GM13976 (cell line): ENCODE results near the gene GABRB1.

Experiments
- DNase-seq: peaks from one replicate; pipeline ENCODE4 v3.0.0; 2012; ENCODE audit warnings: low spot score
- in situ Hi-C: fragments of 300-500 bp; cut with MboI; formaldehyde crosslinking; loops from one replicate; pipeline ENCODE4 v1.12.0; 2022; ENCODE audit warnings: low sequenced_read_pairs, mixed read lengths, inconsistent platforms; ENCODE audit not compliant: unreplicated experiment
- TF ChIP-seq, protein P1 (sequence below): IDR thresholded peaks from 2 replicates; pipeline ENCODE4 v1.5.1; 2012; ENCODE audit warnings: borderline replicate concordance, mild to moderate bottlenecking; ENCODE audit not compliant: insufficient read depth; ENCODE audit errors: extremely low read depth, missing control alignments, control extremely low read depth

GABRB1 gene

DNA sequence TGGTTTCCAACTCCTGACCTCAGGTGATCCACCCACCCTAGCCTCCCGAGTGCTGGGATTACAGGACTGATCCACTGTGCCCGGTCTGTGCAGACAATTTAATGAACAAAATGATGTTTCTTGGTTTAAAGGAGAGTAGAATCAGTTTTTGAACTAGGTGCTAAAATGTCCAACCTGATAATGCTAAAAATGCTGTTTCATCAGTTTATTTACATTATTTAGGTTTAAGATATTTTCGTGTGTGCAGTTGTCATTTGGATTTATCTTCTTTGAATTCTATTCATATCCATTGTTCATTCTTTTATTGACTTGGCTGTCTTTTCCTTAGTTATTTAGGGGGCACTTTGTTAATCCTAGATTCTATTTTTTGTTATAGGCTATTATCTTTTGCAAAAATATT lies 18.0 kb upstream of the GABRB1 start:
- in situ Hi-C loops, result no loop called here
- TF ChIP-seq, protein P1, sequence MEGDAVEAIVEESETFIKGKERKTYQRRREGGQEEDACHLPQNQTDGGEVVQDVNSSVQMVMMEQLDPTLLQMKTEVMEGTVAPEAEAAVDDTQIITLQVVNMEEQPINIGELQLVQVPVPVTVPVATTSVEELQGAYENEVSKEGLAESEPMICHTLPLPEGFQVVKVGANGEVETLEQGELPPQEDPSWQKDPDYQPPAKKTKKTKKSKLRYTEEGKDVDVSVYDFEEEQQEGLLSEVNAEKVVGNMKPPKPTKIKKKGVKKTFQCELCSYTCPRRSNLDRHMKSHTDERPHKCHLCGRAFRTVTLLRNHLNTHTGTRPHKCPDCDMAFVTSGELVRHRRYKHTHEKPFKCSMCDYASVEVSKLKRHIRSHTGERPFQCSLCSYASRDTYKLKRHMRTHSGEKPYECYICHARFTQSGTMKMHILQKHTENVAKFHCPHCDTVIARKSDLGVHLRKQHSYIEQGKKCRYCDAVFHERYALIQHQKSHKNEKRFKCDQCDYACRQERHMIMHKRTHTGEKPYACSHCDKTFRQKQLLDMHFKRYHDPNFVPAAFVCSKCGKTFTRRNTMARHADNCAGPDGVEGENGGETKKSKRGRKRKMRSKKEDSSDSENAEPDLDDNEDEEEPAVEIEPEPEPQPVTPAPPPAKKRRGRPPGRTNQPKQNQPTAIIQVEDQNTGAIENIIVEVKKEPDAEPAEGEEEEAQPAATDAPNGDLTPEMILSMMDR, result no peak
- no peak for DNase-seq

DNA sequence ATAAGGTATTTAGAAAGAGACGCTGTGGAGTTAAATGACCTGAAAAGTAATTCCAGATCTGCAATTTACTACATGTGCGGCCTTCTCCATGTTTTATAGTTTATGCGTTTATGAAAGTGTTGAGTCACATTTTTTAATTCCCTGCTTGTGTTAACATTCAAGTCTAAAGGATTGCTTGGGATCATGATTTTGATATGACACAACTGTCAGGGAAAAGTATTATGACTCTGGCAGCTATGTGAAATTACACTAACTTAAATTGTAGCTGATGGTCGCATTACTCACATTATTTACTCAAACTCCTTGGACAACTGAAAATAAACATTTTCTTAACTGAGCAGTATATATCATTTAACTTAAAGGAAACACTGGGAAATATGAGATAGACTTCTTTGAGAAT lies 14.3 kb upstream of the GABRB1 start:
- in situ Hi-C loops, result no loop called here
- DNase-seq, result no peak
- TF ChIP-seq, protein P1, result no peak

DNA sequence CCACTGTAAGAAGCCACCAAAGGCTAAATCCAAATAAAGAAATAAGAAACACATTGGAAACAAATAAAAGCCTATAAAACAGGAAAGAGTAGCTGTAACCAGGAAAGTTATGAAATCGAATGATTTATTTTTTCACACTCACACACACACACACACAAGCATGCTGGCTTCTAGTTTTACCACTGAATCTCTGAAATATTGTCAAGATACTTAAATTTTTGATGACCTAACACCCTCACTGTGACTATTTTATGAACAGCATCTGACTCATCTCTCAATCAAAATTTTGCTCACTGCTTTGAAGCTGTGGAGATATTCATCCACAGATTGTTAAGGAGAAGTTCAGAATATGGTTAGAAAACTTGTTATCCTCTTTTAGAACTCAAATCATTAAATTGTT lies 13.9 kb upstream of the GABRB1 start:
- in situ Hi-C loops, result no loop called here
- DNase-seq, result no peak
- TF ChIP-seq, protein P1, result no peak

DNA sequence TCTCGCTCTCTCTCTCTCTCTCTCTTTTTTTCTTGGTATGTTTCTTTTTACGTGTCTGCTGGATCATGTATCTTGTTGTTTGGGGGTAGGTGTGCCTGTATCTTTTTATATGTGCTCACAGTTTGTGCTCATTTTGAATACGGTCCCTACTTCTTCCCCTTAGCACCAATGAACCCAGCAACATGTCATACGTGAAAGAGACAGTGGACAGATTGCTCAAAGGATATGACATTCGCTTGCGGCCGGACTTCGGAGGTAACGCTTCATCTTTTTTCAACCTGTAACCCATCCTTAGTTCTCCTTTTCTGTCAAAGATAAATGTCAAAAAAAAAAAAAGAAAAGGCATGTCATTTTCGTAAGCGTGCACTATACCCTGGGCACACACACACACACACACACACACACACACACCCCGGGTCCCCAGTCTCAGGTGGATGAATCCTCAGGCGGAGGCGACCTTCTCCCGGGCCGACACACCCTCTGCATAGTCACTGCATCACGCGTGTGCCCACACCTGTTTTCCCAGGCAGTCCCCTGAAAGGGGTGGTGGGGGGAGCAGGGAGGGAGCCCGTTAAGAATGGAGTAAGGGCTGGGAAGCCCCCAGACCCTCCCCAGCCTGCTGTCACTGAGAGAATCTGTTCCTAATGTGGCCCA lies 511 bp downstream of the GABRB1 start:
- in situ Hi-C loops, result loop anchor here (25.0 kb wide), 1 partner anchor 95 kb away; no protein-coding TSS in a partner anchor
- peak; percentile 27 for DNase-seq

DNA sequence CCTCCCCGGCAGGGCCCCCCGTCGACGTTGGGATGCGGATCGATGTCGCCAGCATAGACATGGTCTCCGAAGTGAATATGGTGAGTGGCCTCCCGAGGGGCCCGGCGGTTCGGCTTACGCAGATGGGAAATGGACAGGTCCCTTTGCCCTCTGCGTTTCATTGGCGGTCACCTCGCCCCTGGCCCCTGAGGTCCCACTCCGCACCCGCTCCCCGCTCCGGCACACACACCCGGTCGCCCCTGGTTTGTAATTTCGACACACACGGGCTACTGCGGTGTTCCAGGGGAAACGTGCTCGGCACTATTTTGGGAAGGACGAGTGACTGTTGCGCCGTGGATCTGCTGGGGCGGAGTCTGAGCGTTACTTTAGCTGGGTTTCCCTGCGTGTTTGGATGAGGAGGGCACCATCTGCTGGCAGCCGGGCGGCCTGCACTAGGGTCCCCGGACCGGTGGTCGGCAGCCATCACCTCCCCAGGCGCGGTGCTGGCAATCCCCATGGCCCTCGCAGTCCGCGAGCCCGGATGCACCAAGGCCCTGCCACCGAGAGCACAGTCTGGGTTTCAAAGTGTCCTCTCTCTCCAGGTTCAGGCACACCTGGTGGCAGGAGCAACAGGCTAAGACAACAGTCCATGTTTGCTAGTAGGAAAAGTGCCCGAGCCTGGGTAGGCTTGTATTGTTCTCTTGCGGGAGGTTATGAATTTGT lies 1.2 kb downstream of the GABRB1 start:
- TF ChIP-seq, protein P1, result peak; percentile 86
- DNase-seq, result peak; percentile 79
- in situ Hi-C loops, result loop anchor here (25.0 kb wide), 1 partner anchor 95 kb away; no protein-coding TSS in a partner anchor

More for the DNA sequence above, 511 bp downstream of the GABRB1 start:
- TF ChIP-seq, protein P1, result no peak

DNA sequence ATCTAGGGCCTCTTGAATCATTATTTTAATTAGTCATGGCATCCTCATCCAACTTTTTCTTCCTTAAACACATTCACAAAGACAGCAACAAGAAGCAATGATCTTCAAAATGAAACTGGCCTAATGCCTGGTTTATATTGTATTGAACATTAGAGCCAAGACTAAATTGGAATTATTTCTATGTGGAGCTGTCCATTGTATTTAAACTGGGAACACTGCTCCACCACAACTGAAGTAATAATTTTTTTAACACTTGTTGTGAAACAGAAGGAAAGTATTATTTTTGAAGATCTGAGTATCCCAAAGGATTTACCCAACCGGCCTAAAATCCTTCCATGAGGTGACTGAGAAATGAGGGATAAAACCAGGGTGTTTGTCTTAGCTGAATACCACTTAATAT lies 6.9 kb downstream of the GABRB1 start:
- in situ Hi-C loops, result loop anchor here (25.0 kb wide), 1 partner anchor 101 kb away; no protein-coding TSS in a partner anchor
- DNase-seq, result no peak
- TF ChIP-seq, protein P1, result no peak
